ENCODE data around the gene PPARD. TPM values are rescaled to one million over a fixed set of nuclear protein-coding genes. Genes with fewer than 3 reads are reported as not detected.

The PPARD gene
- total RNA-seq, 1 experiment from 2014 or later: 38.4 TPM

DNA sequence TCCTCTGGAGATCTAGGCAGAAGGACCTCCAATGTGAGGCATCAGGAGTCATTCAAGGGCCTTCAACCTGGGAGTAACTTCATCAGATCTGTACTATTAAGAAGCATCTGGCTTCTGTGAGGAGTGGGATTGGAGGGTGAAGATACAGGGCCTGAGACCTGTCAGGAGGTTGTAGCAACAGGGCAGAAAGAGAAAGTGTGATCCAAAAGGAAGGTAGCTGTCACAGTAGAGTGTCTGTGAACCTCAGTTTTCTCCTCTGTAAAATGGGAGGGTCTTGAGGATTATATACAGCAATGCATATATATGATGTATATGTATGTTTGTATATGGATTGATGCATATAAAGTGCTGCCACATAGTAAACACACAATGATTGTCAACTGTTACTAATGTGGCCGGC lies 123.3 kb downstream of the PPARD start:
- RAD21 ChIA-PET (ENCODE audit: low non-redundant PET in 1 of 2, low total read pairs in 2 of 2, uncharacterized antibody in 2 of 2, unreplicated experiment in 2 of 2): no interaction called here
- no peak overlapping the region for H3K4me3 ChIP-seq (replicated peaks in 1 of 2; ENCODE audit: low read depth in 1 of 2, low read length in 2 of 2)
- H3K9me2 ChIP-seq (ENCODE audit: insufficient read depth): no peaks in the 10 kb centered on the region
- H3K27me3 ChIP-seq (ENCODE audit: insufficient read depth, low read length): no peaks in the 10 kb centered on the region
- peaks cover 25% of the 10 kb centered on the region for H3K79me2 ChIP-seq (ENCODE audit: insufficient read depth, low read length)
- ATAC-seq (no peak), DNase-seq (ENCODE audit: low read depth, low spot score) (no peak)
- no peak overlapping the region for H3K9ac ChIP-seq (ENCODE audit: low read length)
- H3K4me2 ChIP-seq (ENCODE audit: low read length): no peak overlapping the region
- peaks cover 13 to 23% of the 10 kb centered on the region in 2 experiments for H3K36me3 ChIP-seq (ENCODE audit: control insufficient read depth in 1 of 2, insufficient read depth in 2 of 2, low read length in 2 of 2)
- H3K27ac ChIP-seq (ENCODE audit: low read depth, low read length): no peak overlapping the region
- POLR2A ChIA-PET: no interaction called here
- no peak for TF ChIP-seq SRF (IDR thresholded peaks at IDR 0.05; ENCODE audit: low read depth)
- no peak for TF ChIP-seq SIN3A (IDR thresholded peaks at IDR 0.05; ENCODE audit: low read depth)
- no peak for TF ChIP-seq ZFX (IDR thresholded peaks at IDR 0.05)
- TF ChIP-seq CBX3 (IDR thresholded peaks at IDR 0.05; ENCODE audit: low read depth): no peak
- TF ChIP-seq ELF1 (IDR thresholded peaks at IDR 0.05; ENCODE audit: borderline replicate concordance, low read depth): no peak
- TF ChIP-seq POLR2AphosphoS5 (IDR thresholded peaks at IDR 0.05; ENCODE audit: low read depth, low read length): no peak
- TF ChIP-seq EZH2 (IDR thresholded peaks at IDR 0.05): no peak
- H3K4me1 ChIP-seq (ENCODE audit: control insufficient read depth in 1 of 2, insufficient read depth in 2 of 2, low read length in 2 of 2): peaks cover 8 to 20% of the 10 kb centered on the region in 2 experiments; a peak in 3 of 4 replicates
- intact Hi-C loops (cut with micrococcal nuclease): no loop called here
- no TSS peak for BruUV-seq (replicated peaks)
- CTCF ChIA-PET: interaction anchor here (1.1 to 2.4 kb wide), 2 partner anchors 16 to 124 kb away, joined by 3 to 8 read pairs; partner anchors contain the start of gene PPARD
- no peaks in the 10 kb centered on the region for H3K9me3 ChIP-seq (ENCODE audit: control insufficient read depth in 1 of 2, insufficient read depth in 1 of 2, low read depth in 1 of 2, low read length in 2 of 2)
- no peak overlapping the region for H2AFZ ChIP-seq (ENCODE audit: low read depth, low read length, poor library complexity, severe bottlenecking)
- H4K20me1 ChIP-seq (ENCODE audit: insufficient read depth): peaks cover 10% of the 10 kb centered on the region; the same call in 1 of the 2 replicates

DNA sequence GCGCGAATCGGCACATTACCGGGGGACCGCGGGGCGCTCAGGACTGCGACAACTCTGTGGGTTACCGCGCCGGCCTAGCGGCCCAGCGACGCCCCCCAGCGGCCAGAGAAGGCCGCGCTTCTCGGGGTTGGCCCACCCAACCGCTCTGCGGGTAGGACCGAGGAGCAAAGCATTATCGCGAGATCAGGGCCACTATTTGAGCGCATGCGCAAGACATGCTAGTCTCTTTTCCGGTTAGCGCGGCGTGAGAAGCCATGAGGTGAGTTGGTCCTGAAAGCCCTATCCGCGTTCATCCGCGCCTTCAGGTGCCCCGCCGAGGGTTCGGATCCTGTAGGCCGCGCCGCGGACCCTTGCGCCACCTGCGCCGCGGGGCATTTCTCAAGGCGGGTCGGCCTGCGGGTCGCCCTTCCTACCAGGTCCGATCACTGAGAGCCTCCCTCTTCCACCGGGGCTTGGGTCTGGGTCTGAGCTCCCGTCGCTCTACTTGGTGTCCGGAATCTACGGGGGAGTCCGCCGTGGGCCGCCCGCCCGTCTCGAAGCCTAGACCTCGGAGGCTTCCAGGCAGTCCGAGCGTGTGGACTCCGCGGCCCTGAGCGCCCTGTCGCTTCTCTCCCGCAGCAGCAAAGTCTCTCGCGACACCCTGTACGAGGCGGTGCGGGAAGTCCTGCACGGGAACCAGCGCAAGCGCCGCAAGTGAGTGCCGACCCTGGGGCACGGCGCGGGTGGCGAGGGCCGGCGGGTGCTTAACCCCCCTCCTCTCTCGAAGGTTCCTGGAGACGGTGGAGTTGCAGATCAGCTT lies 126.0 kb downstream of the PPARD start, which contains the start of gene RPL10A:
RPL10A (plus strand) TSS at position 221 of the 799 bp plus-strand sequence; CDS start at position 255, 34 bp downstream.
- Histone ChIP-seq H3K4me2 (ENCODE audit: low read length) (peak within 1 kb of the TSS; percentile 88), H3K36me3 (ENCODE audit: control insufficient read depth in 1 of 2, insufficient read depth in 2 of 2, low read length in 2 of 2) (peaks cover 17 to 40% of the 10 kb centered on the region in 2 experiments; a peak in 3 of 4 replicates), H3K9ac (ENCODE audit: low read length) (peak within 1 kb of the TSS; percentile 99), H3K4me1 (ENCODE audit: control insufficient read depth in 1 of 2, insufficient read depth in 2 of 2, low read length in 2 of 2) (peaks cover 13 to 32% of the 10 kb centered on the region in 2 experiments; a peak in 3 of 4 replicates), H3K9me3 (ENCODE audit: control insufficient read depth in 1 of 2, insufficient read depth in 1 of 2, low read depth in 1 of 2, low read length in 2 of 2) (no peaks in the 10 kb centered on the region), H4K20me1 (ENCODE audit: insufficient read depth) (peaks cover 35% of the 10 kb centered on the region; the same call in 1 of the 2 replicates), H3K27me3 (ENCODE audit: insufficient read depth, low read length) (no peaks in the 10 kb centered on the region), H3K79me2 (ENCODE audit: insufficient read depth, low read length) (peaks cover 42% of the 10 kb centered on the region), H3K4me3 (replicated peaks in 1 of 2; ENCODE audit: low read depth in 1 of 2, low read length in 2 of 2) (peak within 1 kb of the TSS; percentile 98 to 99), H3K9me2 (ENCODE audit: insufficient read depth) (no peaks in the 10 kb centered on the region), H3K27ac (ENCODE audit: low read depth, low read length) (peak within 1 kb of the TSS; percentile 82), H2AFZ (ENCODE audit: low read depth, low read length, poor library complexity, severe bottlenecking) (peak within 1 kb of the TSS; percentile 30)
- ATAC-seq (peak; percentile 82), DNase-seq (ENCODE audit: low read depth, low spot score) (peak; percentile 94)
- RAD21 ChIA-PET (ENCODE audit: low non-redundant PET in 1 of 2, low total read pairs in 2 of 2, uncharacterized antibody in 2 of 2, unreplicated experiment in 2 of 2): interaction anchor here in 1 of 2 experiments (1.1 kb wide), 1 partner anchor 127 kb away, joined by 5 read pairs; the partner anchor contains the start of gene PPARD
- CTCF ChIA-PET: interaction anchor here (0.9 to 1.1 kb wide), 2 partner anchors 127 to 170 kb away, joined by 4 to 6 read pairs; partner anchors contain the start of gene DEF6
- POLR2A ChIA-PET: interaction anchor here (1.4 to 2.5 kb wide), 3 partner anchors 16 to 172 kb away, joined by 6 to 8 read pairs (median 6); partner anchors contain the start of genes FANCE and PPARD
- no TSS peak for BruUV-seq (replicated peaks)
- intact Hi-C loops (cut with micrococcal nuclease): loop anchor here (1.0 kb wide), 2 partner anchors 126 to 171 kb away; partner anchors contain the start of genes DEF6 and PPARD
- TF ChIP-seq REST (IDR thresholded peaks at IDR 0.05; ENCODE audit: low read depth) (no peak), YY1 (IDR thresholded peaks at IDR 0.05; ENCODE audit: extremely low read depth, insufficient replicate concordance, low read depth, low read length) (peak; percentile 33), SIN3A (IDR thresholded peaks at IDR 0.05; ENCODE audit: low read depth) (no peak), EZH2phosphoT487 (IDR thresholded peaks at IDR 0.05; ENCODE audit: borderline replicate concordance) (no peak), EGR1 (IDR thresholded peaks at IDR 0.05; ENCODE audit: low read depth) (no peak), SP1 (IDR thresholded peaks at IDR 0.05; ENCODE audit: low read depth) (no peak), SRF (IDR thresholded peaks at IDR 0.05; ENCODE audit: low read depth) (no peak), JUND (IDR thresholded peaks at IDR 0.05) (no peak)
- TF ChIP-seq, protein P1, sequence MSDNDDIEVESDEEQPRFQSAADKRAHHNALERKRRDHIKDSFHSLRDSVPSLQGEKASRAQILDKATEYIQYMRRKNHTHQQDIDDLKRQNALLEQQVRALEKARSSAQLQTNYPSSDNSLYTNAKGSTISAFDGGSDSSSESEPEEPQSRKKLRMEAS (IDR thresholded peaks at IDR 0.05): no peak
